AG04449 (cell line): ENCODE measurements around the gene PHF21A.

Source experiments
- CTCF ChIA-PET: fragments of 350-600 bp; formaldehyde crosslinking; extraction: SDS; loops from one replicate; lab custom pipeline; 2021; ENCODE audit warnings: antibody characterized with exemption; lab: Yijun Ruan, JAX
- POLR2A ChIA-PET: fragments of 400-600, 350-600 bp; formaldehyde crosslinking; extraction: SDS; loops from one replicate; lab custom pipeline; 2020; ENCODE audit warnings: antibody characterized with exemption, inconsistent platforms; lab: Yijun Ruan, JAX
- DNase-seq: peaks from one replicate; pipeline ENCODE4 v3.0.0-alpha.2; 2010; ENCODE audit warnings: low read depth, low spot score
- H3K4me3 ChIP-seq: 2 replicates; pipeline ENCODE4 v1.5.1; 2011; ENCODE audit warnings: low read depth, mild to moderate bottlenecking, control low read depth, low read length
- TF ChIP-seq, protein P1 (sequence below): IDR thresholded peaks from one replicate; pipeline ENCODE4 v1.5.1; 2011; ENCODE audit warnings: mild to moderate bottlenecking, moderate library complexity, low read length, control low read depth, inconsistent platforms; ENCODE audit not compliant: insufficient read depth; ENCODE audit errors: missing control alignments

Gene PHF21A

DNA sequence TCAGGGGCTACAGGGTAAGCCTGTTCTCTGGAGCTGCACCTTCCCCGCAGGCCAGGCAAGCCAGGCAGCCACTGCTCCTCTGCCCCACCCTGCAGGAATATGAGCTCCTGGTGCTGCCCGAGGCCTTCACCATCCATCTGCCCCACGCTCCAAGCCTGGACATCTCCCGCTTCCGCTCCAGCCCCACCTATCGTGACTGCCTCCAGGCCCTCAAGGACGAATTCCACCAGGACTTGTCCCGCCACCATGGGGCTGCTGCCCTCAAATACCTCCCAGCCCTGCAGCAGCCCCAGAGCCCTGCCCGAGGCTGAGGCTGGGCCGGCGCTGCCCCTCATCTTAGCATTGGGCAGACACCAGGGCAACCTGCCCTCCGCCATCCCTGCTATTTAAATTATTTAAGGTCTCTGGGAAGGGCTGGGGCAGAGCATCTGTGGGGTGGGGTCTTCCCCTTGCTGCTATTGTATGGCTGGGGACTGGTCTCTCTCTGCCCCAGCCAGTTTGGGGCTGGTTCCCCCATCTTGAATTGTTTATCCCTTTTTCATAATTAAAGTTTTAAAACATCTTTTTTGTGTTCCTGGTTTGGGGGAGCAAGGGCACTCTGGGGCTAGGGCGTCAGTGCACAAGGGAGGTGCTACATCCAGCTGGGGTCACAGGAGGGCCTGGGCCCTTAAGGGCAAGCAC, 192.6 kb downstream of the PHF21A start:
- TF ChIP-seq, protein P1, sequence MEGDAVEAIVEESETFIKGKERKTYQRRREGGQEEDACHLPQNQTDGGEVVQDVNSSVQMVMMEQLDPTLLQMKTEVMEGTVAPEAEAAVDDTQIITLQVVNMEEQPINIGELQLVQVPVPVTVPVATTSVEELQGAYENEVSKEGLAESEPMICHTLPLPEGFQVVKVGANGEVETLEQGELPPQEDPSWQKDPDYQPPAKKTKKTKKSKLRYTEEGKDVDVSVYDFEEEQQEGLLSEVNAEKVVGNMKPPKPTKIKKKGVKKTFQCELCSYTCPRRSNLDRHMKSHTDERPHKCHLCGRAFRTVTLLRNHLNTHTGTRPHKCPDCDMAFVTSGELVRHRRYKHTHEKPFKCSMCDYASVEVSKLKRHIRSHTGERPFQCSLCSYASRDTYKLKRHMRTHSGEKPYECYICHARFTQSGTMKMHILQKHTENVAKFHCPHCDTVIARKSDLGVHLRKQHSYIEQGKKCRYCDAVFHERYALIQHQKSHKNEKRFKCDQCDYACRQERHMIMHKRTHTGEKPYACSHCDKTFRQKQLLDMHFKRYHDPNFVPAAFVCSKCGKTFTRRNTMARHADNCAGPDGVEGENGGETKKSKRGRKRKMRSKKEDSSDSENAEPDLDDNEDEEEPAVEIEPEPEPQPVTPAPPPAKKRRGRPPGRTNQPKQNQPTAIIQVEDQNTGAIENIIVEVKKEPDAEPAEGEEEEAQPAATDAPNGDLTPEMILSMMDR, result no peak
- POLR2A ChIA-PET, result no interaction called here
- CTCF ChIA-PET, result interaction anchor here (1.2 to 6.1 kb wide), 2 partner anchors 8 to 37 kb away, joined by 3 to 28 read pairs; no protein-coding TSS in a partner anchor
- H3K4me3 ChIP-seq, result no peak overlapping the region
- no peak for DNase-seq

DNA sequence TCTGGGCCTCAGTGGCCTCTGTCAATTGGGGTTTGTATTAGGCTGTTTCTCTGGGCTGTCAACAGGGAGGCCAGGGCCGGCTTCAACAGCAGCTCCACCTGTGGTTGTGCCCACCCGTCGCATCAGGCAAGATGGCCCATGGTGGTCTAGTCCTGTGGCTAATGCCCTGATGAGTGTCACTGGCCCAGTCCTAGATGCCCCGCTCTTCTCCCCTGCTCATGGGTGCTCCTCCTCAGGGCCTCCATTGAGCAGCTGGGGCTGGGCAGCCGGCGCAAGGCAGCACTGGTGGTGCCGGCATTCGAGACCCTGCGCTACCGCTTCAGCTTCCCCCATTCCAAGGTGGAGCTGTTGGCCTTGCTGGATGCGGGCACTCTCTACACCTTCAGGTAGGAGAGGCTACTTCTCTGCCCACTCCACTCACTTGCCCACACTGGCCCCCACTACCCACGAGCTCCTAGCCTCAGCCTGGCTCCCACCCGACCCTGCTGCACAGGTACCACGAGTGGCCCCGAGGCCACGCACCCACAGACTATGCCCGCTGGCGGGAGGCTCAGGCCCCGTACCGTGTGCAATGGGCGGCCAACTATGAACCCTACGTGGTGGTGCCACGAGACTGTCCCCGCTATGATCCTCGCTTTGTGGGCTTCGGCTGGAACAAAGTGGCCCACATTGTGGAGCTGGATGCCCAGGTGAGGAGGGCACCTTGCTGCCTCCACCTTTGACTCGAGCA, 193.4 kb downstream of the PHF21A start:
- CTCF ChIA-PET, result interaction anchor here (0.9 to 6.1 kb wide), 3 partner anchors 9 to 79 kb away, joined by 3 to 28 read pairs (median 3); no protein-coding TSS in a partner anchor
- POLR2A ChIA-PET, result no interaction called here
- H3K4me3 ChIP-seq, result no peak overlapping the region
- DNase-seq, result no peak
- TF ChIP-seq, protein P1, result no peak

DNA sequence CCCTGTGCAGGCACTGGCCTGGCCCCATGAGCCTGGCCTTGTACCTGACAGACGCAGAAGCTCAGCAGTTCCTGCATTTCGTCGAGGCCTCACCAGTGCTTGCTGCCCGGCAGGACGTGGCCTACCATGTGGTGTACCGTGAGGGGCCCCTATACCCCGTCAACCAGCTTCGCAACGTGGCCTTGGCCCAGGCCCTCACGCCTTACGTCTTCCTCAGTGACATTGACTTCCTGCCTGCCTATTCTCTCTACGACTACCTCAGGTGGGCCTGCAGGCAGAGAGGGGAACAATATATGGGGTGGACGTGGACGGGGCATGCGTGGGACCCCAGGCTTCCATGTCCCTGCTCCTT, 193.9 kb downstream of the PHF21A start:
- ChIA-PET POLR2A (no interaction called here), CTCF (interaction anchor here (0.9 to 6.1 kb wide), 4 partner anchors 9 to 79 kb away, joined by 3 to 28 read pairs (median 3); no protein-coding TSS in a partner anchor)
- no peak overlapping the region for H3K4me3 ChIP-seq
- TF ChIP-seq, protein P1, result no peak
- no peak for DNase-seq

DNA sequence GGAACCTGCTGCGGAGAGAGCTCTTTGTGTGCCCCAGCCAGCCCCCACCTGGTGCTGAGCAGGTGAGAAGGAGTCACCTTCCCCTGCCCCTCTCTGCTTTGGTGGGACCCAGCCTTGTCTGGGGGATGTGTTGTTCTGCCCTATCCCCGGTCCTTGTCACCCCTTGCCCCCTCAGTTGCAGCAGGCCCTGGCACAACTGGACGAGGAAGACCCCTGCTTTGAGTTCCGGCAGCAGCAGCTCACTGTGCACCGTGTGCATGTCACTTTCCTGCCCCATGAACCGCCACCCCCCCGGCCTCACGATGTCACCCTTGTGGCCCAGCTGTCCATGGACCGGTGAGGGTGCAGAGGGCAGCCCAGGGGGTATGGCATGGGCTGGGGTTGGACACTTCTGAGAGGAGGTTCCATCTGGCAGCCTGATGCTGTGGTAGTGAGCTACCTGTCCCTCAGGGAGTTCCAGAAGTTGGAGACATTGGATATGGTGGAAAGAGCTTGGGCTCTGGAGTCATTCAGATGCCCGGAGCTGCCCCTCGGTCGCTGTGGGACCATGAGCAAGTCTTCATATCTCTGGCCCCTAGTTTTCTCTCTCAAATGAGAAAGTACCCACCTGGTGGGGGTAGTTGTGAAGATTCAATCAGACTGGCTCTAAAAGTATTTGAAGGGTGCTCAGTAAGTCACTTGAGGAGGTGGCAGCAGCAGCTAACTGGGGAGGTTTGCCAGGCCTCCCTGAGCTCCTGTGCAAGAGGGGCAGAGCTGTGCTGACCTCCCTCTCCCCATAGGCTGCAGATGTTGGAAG, 194.5 kb downstream of the PHF21A start:
- ChIA-PET POLR2A (no interaction called here), CTCF (interaction anchor here (0.9 to 6.1 kb wide), 2 partner anchors 38 to 54 kb away, joined by 3 to 28 read pairs; no protein-coding TSS in a partner anchor)
- no peak for DNase-seq
- no peak overlapping the region for H3K4me3 ChIP-seq
- TF ChIP-seq, protein P1, result no peak

DNA sequence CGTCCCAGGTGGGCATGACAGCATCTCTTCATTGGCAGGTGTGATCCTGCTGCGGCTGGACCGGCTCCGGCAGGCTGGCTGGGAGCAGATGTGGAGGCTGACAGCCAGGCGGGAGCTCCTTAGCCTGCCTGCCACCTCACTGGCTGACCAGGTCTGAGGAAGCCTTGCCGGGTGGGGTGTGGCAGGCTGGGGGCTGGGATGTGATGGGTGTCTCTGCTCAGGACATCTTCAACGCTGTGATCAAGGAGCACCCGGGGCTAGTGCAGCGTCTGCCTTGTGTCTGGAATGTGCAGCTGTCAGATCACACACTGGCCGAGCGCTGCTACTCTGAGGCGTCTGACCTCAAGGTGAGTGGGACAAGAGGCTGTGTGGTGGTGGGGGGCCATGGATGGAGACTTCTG, 195.3 kb downstream of the PHF21A start:
- DNase-seq, result no peak
- ChIA-PET CTCF (interaction anchor here (6.1 kb wide), 1 partner anchor 39 kb away, joined by 28 read pairs; no protein-coding TSS in a partner anchor), POLR2A (no interaction called here)
- TF ChIP-seq, protein P1, result no peak
- no peak overlapping the region for H3K4me3 ChIP-seq
